Panc1 (cell line): ENCODE data around the gene SLC27A1. TPM values are rescaled to one million over a fixed set of nuclear protein-coding genes. Genes with fewer than 3 reads are reported as not detected.

ENCODE experiments used
- ATAC-seq: fragments of 200-7000 bp; cut with Tn5 transposase; 2 replicates; pipeline ENCODE4 v1.9.1; 2020; ENCODE audit warnings: mild to moderate bottlenecking, moderate library complexity
- BruUV-seq: library from RNA; stranded (reverse); fragments of 400-500 nt; replicated peaks from 2 replicates; lab custom pipeline; 2021; lab: Mats Ljungman, UMichigan
- CTCF ChIA-PET: fragments of 300-600 bp; sonication (Branson Sonifier 250); formaldehyde crosslinking; loops from one replicate; lab custom pipeline; 2022; ENCODE audit warnings: antibody characterized with exemption; lab: Charles Lee
- POLR2A ChIA-PET: fragments of 300-600 bp; sonication (Branson Sonifier 250); formaldehyde crosslinking; loops from one replicate; lab custom pipeline; 2022; ENCODE audit warnings: antibody characterized with exemption; lab: Charles Lee
- DNase-seq: peaks from one replicate; pipeline ENCODE4 v3.0.0-alpha.2; 2010; ENCODE audit warnings: low read depth, low spot score
- H3K27ac ChIP-seq: 2 replicates; pipeline ENCODE4 v1.5.1; 2011; ENCODE audit warnings: mild to moderate bottlenecking, low read length, inconsistent platforms
- H3K27me3 ChIP-seq: fragments of 200-500 bp; sonication (Bioruptor generic); 2 replicates; pipeline ENCODE4 v1.6.0; 2014; ENCODE audit warnings: low read length, inconsistent platforms; ENCODE audit not compliant: control insufficient read depth, insufficient read depth
- H3K36me3 ChIP-seq: fragments of 200-500 bp; sonication (Bioruptor generic); 2 replicates; pipeline ENCODE4 v1.5.1; 2014; ENCODE audit warnings: inconsistent platforms, mild to moderate bottlenecking, low read length, moderate library complexity; ENCODE audit not compliant: control insufficient read depth, insufficient read depth
- H3K4me1 ChIP-seq: 2 replicates; pipeline ENCODE4 v1.5.1; 2011; ENCODE audit warnings: inconsistent platforms, mild to moderate bottlenecking, low read length, moderate library complexity; ENCODE audit not compliant: control insufficient read depth, insufficient read depth
- H3K4me3 ChIP-seq, 2 experiments: 2 replicates each; pipeline ENCODE4 v1.5.1; 2011 to 2012; ENCODE audit warnings: low read depth in 2 of 2, low read length in 2 of 2, mild to moderate bottlenecking in 2 of 2, inconsistent platforms in 1 of 2, moderate library complexity in 1 of 2
- H3K9me3 ChIP-seq: fragments of 200-500 bp; sonication (Bioruptor generic); 2 replicates; pipeline ENCODE4 v1.5.1; 2014; ENCODE audit warnings: low read depth, mild to moderate bottlenecking, inconsistent platforms, low read length, moderate library complexity; ENCODE audit not compliant: control insufficient read depth, insufficient read depth
- CTCF ChIP-seq: fragments of 450-650 bp; IDR thresholded peaks from 2 replicates; pipeline ENCODE4 v1.5.1; 2017; ENCODE audit warnings: mild to moderate bottlenecking
- POLR2AphosphoS5 ChIP-seq: IDR thresholded peaks from 2 replicates; pipeline ENCODE4 v1.6.1; 2012; ENCODE audit warnings: mild to moderate bottlenecking, low read depth, low read length, moderate library complexity
- SIN3A ChIP-seq: IDR thresholded peaks from 2 replicates; pipeline ENCODE4 v1.6.1; 2012; ENCODE audit warnings: low read depth, mild to moderate bottlenecking, low read length, moderate library complexity, borderline replicate concordance; ENCODE audit not compliant: insufficient read depth
- TCF7L2 ChIP-seq: IDR thresholded peaks from 2 replicates; pipeline ENCODE4 v1.6.1; 2011; ENCODE audit warnings: mild to moderate bottlenecking, low read depth, low read length, inconsistent platforms
- in situ Hi-C: cut with HindIII; loops from 2 replicates; pipeline ENCODE4 v1.10.0; 2016; ENCODE audit warnings: low sequenced_read_pairs, low pct_unique_long_range_greater_than_20kb
- intact Hi-C: fragments of 100-400 bp; cut with micrococcal nuclease; formaldehyde crosslinking; loops from one replicate; pipeline ENCODE4 v1.10.0; 2022; ENCODE audit not compliant: unreplicated experiment
- total RNA-seq: library from RNA; stranded (reverse); gene quantifications from one replicate; pipeline ENCODE4 v1.2.1, GENCODE V29; 2021; ENCODE audit not compliant: unreplicated experiment
- TF ChIP-seq, protein P1 (sequence below), 2 experiments: IDR thresholded peaks; 2 replicates each; pipeline ENCODE4 v1.6.1; 2011 to 2012; ENCODE audit warnings: low read depth in 2 of 2, control low read depth in 1 of 2, low read length in 1 of 2, mild to moderate bottlenecking in 1 of 2, moderate library complexity in 1 of 2; ENCODE audit not compliant: insufficient read depth in 1 of 2

Gene SLC27A1
- total RNA-seq, 1 experiment from 2014 or later = 5.4 TPM

- no peak overlapping the region for H3K27ac ChIP-seq
- in situ Hi-C loops = no loop called here
- no peaks in the 10 kb centered on the region; the same call in 1 of the 2 replicates for H3K4me1 ChIP-seq
- H3K4me3 ChIP-seq = no peak overlapping the region
- ATAC-seq (no peak), DNase-seq (no peak)
- BruUV-seq = no TSS peak
- TF ChIP-seq SIN3A = no peak
- TF ChIP-seq, protein P1, sequence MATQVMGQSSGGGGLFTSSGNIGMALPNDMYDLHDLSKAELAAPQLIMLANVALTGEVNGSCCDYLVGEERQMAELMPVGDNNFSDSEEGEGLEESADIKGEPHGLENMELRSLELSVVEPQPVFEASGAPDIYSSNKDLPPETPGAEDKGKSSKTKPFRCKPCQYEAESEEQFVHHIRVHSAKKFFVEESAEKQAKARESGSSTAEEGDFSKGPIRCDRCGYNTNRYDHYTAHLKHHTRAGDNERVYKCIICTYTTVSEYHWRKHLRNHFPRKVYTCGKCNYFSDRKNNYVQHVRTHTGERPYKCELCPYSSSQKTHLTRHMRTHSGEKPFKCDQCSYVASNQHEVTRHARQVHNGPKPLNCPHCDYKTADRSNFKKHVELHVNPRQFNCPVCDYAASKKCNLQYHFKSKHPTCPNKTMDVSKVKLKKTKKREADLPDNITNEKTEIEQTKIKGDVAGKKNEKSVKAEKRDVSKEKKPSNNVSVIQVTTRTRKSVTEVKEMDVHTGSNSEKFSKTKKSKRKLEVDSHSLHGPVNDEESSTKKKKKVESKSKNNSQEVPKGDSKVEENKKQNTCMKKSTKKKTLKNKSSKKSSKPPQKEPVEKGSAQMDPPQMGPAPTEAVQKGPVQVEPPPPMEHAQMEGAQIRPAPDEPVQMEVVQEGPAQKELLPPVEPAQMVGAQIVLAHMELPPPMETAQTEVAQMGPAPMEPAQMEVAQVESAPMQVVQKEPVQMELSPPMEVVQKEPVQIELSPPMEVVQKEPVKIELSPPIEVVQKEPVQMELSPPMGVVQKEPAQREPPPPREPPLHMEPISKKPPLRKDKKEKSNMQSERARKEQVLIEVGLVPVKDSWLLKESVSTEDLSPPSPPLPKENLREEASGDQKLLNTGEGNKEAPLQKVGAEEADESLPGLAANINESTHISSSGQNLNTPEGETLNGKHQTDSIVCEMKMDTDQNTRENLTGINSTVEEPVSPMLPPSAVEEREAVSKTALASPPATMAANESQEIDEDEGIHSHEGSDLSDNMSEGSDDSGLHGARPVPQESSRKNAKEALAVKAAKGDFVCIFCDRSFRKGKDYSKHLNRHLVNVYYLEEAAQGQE (IDR thresholded peaks at IDR 0.05; ENCODE audit: insufficient read depth in 1 of 2, low read depth in 2 of 2, low read length in 1 of 2) = no peak
- no peak for TF ChIP-seq TCF7L2
- TF ChIP-seq POLR2AphosphoS5 = no peak
- no peak for TF ChIP-seq CTCF
- intact Hi-C loops = no loop called here
- ChIA-PET CTCF (no interaction called here), POLR2A (no interaction called here)
- no peaks in the 10 kb centered on the region for H3K36me3 ChIP-seq
- no peaks in the 10 kb centered on the region for H3K27me3 ChIP-seq
- no peaks in the 10 kb centered on the region for H3K9me3 ChIP-seq
These were observed 62.2 kb downstream of the SLC27A1 start for GRCh38 chr19:17532557-17532956.

GRCh38 chr19:17534767-17535166 lies 64.4 kb downstream of the SLC27A1 start:
- CTCF ChIA-PET = interaction anchor here (0.6 to 0.7 kb wide), 2 partner anchors 232 to 257 kb away, joined by 9 to 10 read pairs; no protein-coding TSS in a partner anchor

More at GRCh38 chr19:17534767-17535166, 64.4 kb downstream of the SLC27A1 start:
- H3K4me1 ChIP-seq = no peaks in the 10 kb centered on the region; the same call in 1 of the 2 replicates
- intact Hi-C loops = no loop called here
- in situ Hi-C loops = no loop called here
- H3K27ac ChIP-seq = no peak overlapping the region
- TF ChIP-seq, protein P1 (IDR thresholded peaks at IDR 0.05; ENCODE audit: insufficient read depth in 1 of 2, low read depth in 2 of 2, low read length in 1 of 2) = no peak
- no peak for TF ChIP-seq CTCF
- no peak for TF ChIP-seq SIN3A
- no peak for TF ChIP-seq POLR2AphosphoS5
- TF ChIP-seq TCF7L2 = no peak
- H3K27me3 ChIP-seq = no peaks in the 10 kb centered on the region
- DNase-seq = no peak
- H3K36me3 ChIP-seq = no peaks in the 10 kb centered on the region
- BruUV-seq = no TSS peak
- H3K9me3 ChIP-seq = no peaks in the 10 kb centered on the region
- ATAC-seq = no peak
- no peak overlapping the region for H3K4me3 ChIP-seq
- POLR2A ChIA-PET = no interaction called here
